A549 (cell line): Measurements from ENCODE around the gene ZSCAN10. TPM values are rescaled to one million over a fixed set of nuclear protein-coding genes. Genes with fewer than 3 reads are reported as not detected.

Source experiments
- ATAC-seq, 2 experiments: fragments of 200-7000 bp in 1 of 2; fragments of >200 bp in 1 of 2; cut with Nextera tagmentation in 1 of 2; cut with Tn5 transposase in 1 of 2; 3 replicates each; pipeline versions ENCODE4 v1.8.0 to v1.9.1; 2018 to 2020; ENCODE audit warnings: mild to moderate bottlenecking in 1 of 2, moderate library complexity in 1 of 2
- CTCF ChIA-PET: fragments of 300-600 bp; sonication (Branson Sonifier 250); formaldehyde crosslinking; extraction: SDS; loops from one replicate; lab custom pipeline; 2021; ENCODE audit warnings: antibody characterized with exemption, inconsistent platforms; lab: Yijun Ruan, JAX
- POLR2A ChIA-PET: fragments of 350-600 bp; formaldehyde crosslinking; extraction: SDS; loops from one replicate; lab custom pipeline; 2021; ENCODE audit warnings: antibody characterized with exemption, inconsistent platforms; lab: Yijun Ruan, JAX
- DNase-seq, 2 experiments: peaks; one replicate each; pipeline versions ENCODE4 v3.0.0 to v3.0.0-alpha.2; 2011 to 2016; ENCODE audit warnings: low read depth in 1 of 2, low spot score in 1 of 2
- FAIRE-seq: peaks from 2 replicates; lab custom pipeline; 2011; peaks lifted over from hg19 to GRCh38; lab: Jason Lieb, UNC
- H3K27ac ChIP-seq, 2 experiments: fragments of >200 bp; sonication (Bioruptor Twin); formaldehyde crosslinking; 3 replicates each; pipeline ENCODE4 v1.5.1; 2016 to 2017
- H3K4me1 ChIP-seq: fragments of >200 bp; sonication (Bioruptor Twin); formaldehyde crosslinking; 3 replicates; pipeline ENCODE4 v1.6.1; 2016
- H3K4me2 ChIP-seq: fragments of >200 bp; sonication (Bioruptor Twin); formaldehyde crosslinking; 3 replicates; pipeline ENCODE4 v1.6.1; 2016
- H3K4me3 ChIP-seq: fragments of >200 bp; sonication (Bioruptor Twin); formaldehyde crosslinking; 3 replicates; pipeline ENCODE4 v1.5.1; 2016
- H3K9me3 ChIP-seq: fragments of >200 bp; sonication (Bioruptor Twin); formaldehyde crosslinking; 3 replicates; pipeline ENCODE4 v1.6.1; 2016
- BCL3 ChIP-seq: fragments of >200 bp; sonication (Bioruptor Twin); formaldehyde crosslinking; IDR thresholded peaks from 3 replicates; pipeline ENCODE4 v1.6.1; 2016
- CBX8 ChIP-seq: fragments of 200-600 bp; sonication (generic); IDR thresholded peaks from 2 replicates; pipeline ENCODE4 v1.6.1; 2016
- CTCF ChIP-seq: fragments of >200 bp; sonication (Bioruptor Twin); formaldehyde crosslinking; IDR thresholded peaks from 3 replicates; pipeline ENCODE4 v1.5.1; 2016
- ELK1 ChIP-seq: fragments of 150-350 bp; IDR thresholded peaks from 2 replicates; pipeline ENCODE4 v1.6.1; 2014; ENCODE audit warnings: low read depth, mild to moderate bottlenecking, low read length
- FOSL2 ChIP-seq, 2 experiments: fragments of 450-650 bp in 1 of 2; fragments of >200 bp in 1 of 2; sonication (Bioruptor Twin) in 1 of 2; formaldehyde crosslinking; IDR thresholded peaks; 2 replicates each; pipeline versions ENCODE4 v1.5.0 to v1.6.1; 2016 to 2020; ENCODE audit warnings: mild to moderate bottlenecking in 1 of 2, moderate library complexity in 1 of 2
- FOXS1 ChIP-seq: fragments of 250-450 bp; sonication (Bioruptor Pico); IDR thresholded peaks from 2 replicates; pipeline ENCODE4 v1.5.0; 2020; ENCODE audit warnings: mild to moderate bottlenecking, moderate library complexity
- HDAC2 ChIP-seq: fragments of 200-600 bp; sonication (generic); IDR thresholded peaks from 2 replicates; pipeline ENCODE4 v1.6.1; 2016
- HES2 ChIP-seq: fragments of >200 bp; sonication (Bioruptor Twin); formaldehyde crosslinking; IDR thresholded peaks from 2 replicates; pipeline ENCODE4 v1.6.1; 2016
- JUN ChIP-seq, 2 experiments: fragments of >200 bp; sonication (Bioruptor Twin); formaldehyde crosslinking; IDR thresholded peaks; 2 replicates in 1 of 2; 3 replicates in 1 of 2; pipeline ENCODE4 v1.6.1; 2016 to 2017
- KDM5A ChIP-seq: fragments of 200-600 bp; sonication (generic); IDR thresholded peaks from 2 replicates; pipeline ENCODE4 v1.6.1; 2016; ENCODE audit warnings: antibody characterized with exemption, mild to moderate bottlenecking
- MAX ChIP-seq: IDR thresholded peaks from 2 replicates; pipeline ENCODE4 v1.6.1; 2012
- MAZ ChIP-seq: fragments of 150-350 bp; IDR thresholded peaks from 2 replicates; pipeline ENCODE4 v1.6.1; 2014; ENCODE audit warnings: antibody characterized with exemption, low read depth, low read length, borderline replicate concordance
- NFE2L2 ChIP-seq: fragments of 150-350 bp; conservative IDR thresholded peaks from 2 replicates; pipeline ENCODE4 v1.6.1; 2014; ENCODE audit warnings: low read length
- PBX3 ChIP-seq: IDR thresholded peaks from 2 replicates; pipeline ENCODE4 v1.6.1; 2012
- RCOR1 ChIP-seq: fragments of 150-350 bp; IDR thresholded peaks from 2 replicates; pipeline ENCODE4 v1.6.1; 2014; ENCODE audit warnings: antibody characterized with exemption, low read length, low read depth
- REST ChIP-seq: fragments of 200-600 bp; sonication (generic); IDR thresholded peaks from 2 replicates; pipeline ENCODE4 v1.6.1; 2016; ENCODE audit warnings: antibody characterized with exemption, mild to moderate bottlenecking, moderate library complexity
- RFX5 ChIP-seq: fragments of 450-650 bp; IDR thresholded peaks from 2 replicates; pipeline ENCODE4 v1.7.1; 2014; ENCODE audit warnings: antibody characterized with exemption, mild to moderate bottlenecking, moderate library complexity
- SMC3 ChIP-seq: fragments of >200 bp; sonication (Bioruptor Twin); formaldehyde crosslinking; IDR thresholded peaks from 3 replicates; pipeline ENCODE4 v1.6.1; 2018; ENCODE audit warnings: inconsistent platforms
- SREBF2 ChIP-seq: fragments of 450-650 bp; IDR thresholded peaks from 2 replicates; pipeline ENCODE4 v1.6.1; 2014; ENCODE audit warnings: mild to moderate bottlenecking, moderate library complexity
- USF2 ChIP-seq: fragments of 450-650 bp; IDR thresholded peaks from 2 replicates; pipeline ENCODE4 v1.6.1; 2014; ENCODE audit warnings: antibody characterized with exemption
- WGBS: methylation state at CpG from one replicate; pipeline ENCODE4 v1.1.6; 2017; ENCODE audit errors: missing lambda C conversion rate; 5-methylcytosine and 5-hydroxymethylcytosine counted together
- polyA plus RNA-seq, 4 experiments: library from polyadenylated mRNA; depleted of rRNA in 3 of 4; stranded (reverse); fragments of >200 nt; fragmentation: RNase III in 1 of 4; extraction: RNeasy Plus Mini Kit Qiagen cat#74134 plus additional on column Dnase treatment in 1 of 4; gene quantifications; 2 replicates in 3 of 4; 3 replicates in 1 of 4; pipeline ENCODE4 v1.2.3, GENCODE V29; 2011 to 2017

Gene ZSCAN10
- polyA plus RNA-seq, 2 of the 4 experiments (the other 2 are of a cell fraction): 0.08 TPM; not detected in 1

GRCh38 chr16:3147757-3148104 is 48.6 kb upstream of the ZSCAN10 start:
- CTCF ChIA-PET: interaction anchor here (0.9 to 11.2 kb wide), 6 partner anchors 10 to 89 kb away, joined by 3 to 158 read pairs (median 12); partner anchors contain the start of genes ZNF205 and ZNF213
- Histone ChIP-seq H3K9me3 (no peaks in the 10 kb centered on the region), H3K27ac (no peak overlapping the region), H3K4me3 (no peak overlapping the region), H3K4me2 (no peak overlapping the region), H3K4me1 (peaks cover 7% of the 10 kb centered on the region)
- no peak for ATAC-seq
- no peak for FAIRE-seq
- no peak for DNase-seq
- WGBS: 98% methylated on average over 4 of the region's 5 CpGs
- POLR2A ChIA-PET: interaction anchor here (2.8 to 4.1 kb wide), 2 partner anchors 12 to 13 kb away, joined by 13 to 43 read pairs; partner anchors contain the start of gene ZNF213
- TF ChIP-seq NFE2L2 (no peak), PBX3 (no peak), REST (no peak), HES2 (no peak), SREBF2 (no peak), BCL3 (no peak), CBX8 (no peak), MAX (no peak), FOSL2 (IDR thresholded peaks at IDR 0.05) (no peak), FOSL2 (CRISPR knock-in tag; IDR thresholded peaks at IDR 0.05) (no peak), RCOR1 (no peak), JUN (IDR thresholded peaks at IDR 0.05) (no peak), SMC3 (no peak), MAZ (no peak), KDM5A (no peak), RFX5 (no peak), HDAC2 (no peak), CTCF (no peak), FOXS1 (CRISPR knock-in tag) (no peak), USF2 (no peak), ELK1 (no peak)
- TF ChIP-seq, all 56 proteins: peak for 0
